D721Med (cell line): ENCODE data around the gene OSBPL9.

Experiments used
- DNase-seq: peaks from one replicate; pipeline ENCODE4 v3.0.0; 2011; ENCODE audit warnings: low spot score; ENCODE audit not compliant: insufficient read length
- FAIRE-seq: peaks from 2 replicates; lab custom pipeline; 2011; peaks lifted over from hg19 to GRCh38; lab: Jason Lieb, UNC
- CTCF ChIP-seq: IDR thresholded peaks from 2 replicates; pipeline ENCODE4 v1.5.1; 2012; ENCODE audit warnings: mild to moderate bottlenecking, control low read depth; ENCODE audit not compliant: insufficient read depth; ENCODE audit errors: missing control alignments

Gene OSBPL9

GRCh38 chr1:51717842-51718241, 101.0 kb downstream of the OSBPL9 start:
- FAIRE-seq (no peak), DNase-seq (no peak)
- no peak for TF ChIP-seq CTCF

- DNase-seq (no peak), FAIRE-seq (no peak)
- no peak for TF ChIP-seq CTCF
Measured at GRCh38 chr1:51719146-51719545, 102.3 kb downstream of the OSBPL9 start.

- DNase-seq: no peak
- no peak for FAIRE-seq
- TF ChIP-seq CTCF: no peak
Measured at GRCh38 chr1:51724797-51725196, 107.9 kb downstream of the OSBPL9 start.

GRCh38 chr1:51726051-51726450, 109.2 kb downstream of the OSBPL9 start:
- DNase-seq: no peak
- FAIRE-seq: no peak
- no peak for TF ChIP-seq CTCF

GRCh38 chr1:51726544-51727225, 109.8 kb downstream of the OSBPL9 start:
- no peak for FAIRE-seq

GRCh38 chr1:51727366-51727765, 110.5 kb downstream of the OSBPL9 start:
- FAIRE-seq: peak; percentile 91
- no peak for TF ChIP-seq CTCF

More at GRCh38 chr1:51726544-51727225, 109.8 kb downstream of the OSBPL9 start:
- no peak for DNase-seq
- TF ChIP-seq CTCF: no peak

GRCh38 chr1:51728611-51729155, 111.8 kb downstream of the OSBPL9 start:
- DNase-seq (no peak), FAIRE-seq (no peak)
- no peak for TF ChIP-seq CTCF

More at GRCh38 chr1:51727366-51727765, 110.5 kb downstream of the OSBPL9 start:
- DNase-seq: no peak
